NCI-H460 (cell line): ENCODE data around the gene SRC. TPM values are rescaled to one million over a fixed set of nuclear protein-coding genes. Genes with fewer than 3 reads are reported as not detected.

ENCODE experiments used
- DNase-seq: peaks from one replicate; pipeline ENCODE4 v3.0.0-alpha.2; 2016; ENCODE audit warnings: low read depth; ENCODE audit errors: extremely low read depth
- polyA plus RNA-seq: library from polyadenylated mRNA; depleted of rRNA; stranded (reverse); fragments of >200 nt; gene quantifications from 2 replicates; pipeline ENCODE4 v1.2.3, GENCODE V29; 2014; cell fraction: nucleus; rRNA removed
- total RNA-seq: library from RNA; depleted of rRNA; stranded (reverse); fragments of >200 nt; shearing (Covaris generic); gene quantifications from 2 replicates; pipeline ENCODE4 v1.2.3, GENCODE V29; 2014; rRNA removed

The SRC gene
- total RNA-seq, result 116 TPM in 2 replicates
- 285 and 339 TPM in 2 replicates for polyA plus RNA-seq

DNA sequence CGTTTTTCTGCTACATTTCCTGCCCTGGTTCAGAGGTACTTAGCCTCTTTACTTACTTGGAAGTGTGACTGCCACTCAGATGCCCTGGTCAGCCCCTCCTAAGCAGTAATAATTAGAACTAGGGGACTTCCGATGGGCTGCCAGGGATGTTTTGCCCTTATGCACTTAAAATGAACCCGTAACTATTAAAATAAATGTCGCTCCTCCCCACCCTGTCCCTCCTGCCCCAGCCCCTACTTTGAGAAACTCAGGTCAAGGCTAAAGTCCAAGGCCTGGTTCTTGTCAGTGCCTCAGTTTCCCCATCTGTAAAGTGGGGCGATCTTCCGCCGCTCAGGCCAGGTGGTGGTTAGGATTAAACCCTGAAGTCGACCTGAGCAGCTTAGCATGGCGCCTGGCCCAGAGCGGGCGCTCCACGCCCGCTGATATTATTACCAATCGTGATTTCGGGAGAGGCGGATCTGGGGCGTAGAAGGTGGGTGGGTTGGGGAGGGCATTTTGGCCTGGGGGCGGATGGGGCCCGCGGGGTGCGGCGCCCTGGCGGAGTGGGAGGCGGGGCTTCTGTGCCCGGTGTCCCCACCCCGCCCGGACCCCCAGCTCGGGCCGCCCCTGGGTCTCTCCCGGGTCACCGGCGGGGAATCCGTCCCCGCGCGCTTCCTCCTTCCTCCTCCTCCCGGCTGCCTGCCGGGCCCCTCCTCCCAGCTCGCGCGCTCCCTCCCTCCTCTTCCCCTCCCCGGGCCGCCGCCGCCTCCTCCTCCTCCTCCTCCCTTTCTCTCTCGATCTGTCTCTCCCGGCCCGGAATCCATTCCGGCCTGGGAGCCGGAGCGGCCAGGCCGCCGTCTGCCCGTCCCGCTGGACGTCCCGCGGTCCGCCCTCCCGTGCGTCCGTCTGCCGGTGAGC lies at the start of gene SRC:
SRC (plus strand) TSS at position 802 of the 897 bp plus-strand sequence. CDS start 38,014 bp downstream, outside the sequence.
- DNase-seq, result peak; percentile 54

GRCh38 chr20:37296371-37296770 lies 49.6 kb upstream of the SRC start:
- no peak for DNase-seq

DNA sequence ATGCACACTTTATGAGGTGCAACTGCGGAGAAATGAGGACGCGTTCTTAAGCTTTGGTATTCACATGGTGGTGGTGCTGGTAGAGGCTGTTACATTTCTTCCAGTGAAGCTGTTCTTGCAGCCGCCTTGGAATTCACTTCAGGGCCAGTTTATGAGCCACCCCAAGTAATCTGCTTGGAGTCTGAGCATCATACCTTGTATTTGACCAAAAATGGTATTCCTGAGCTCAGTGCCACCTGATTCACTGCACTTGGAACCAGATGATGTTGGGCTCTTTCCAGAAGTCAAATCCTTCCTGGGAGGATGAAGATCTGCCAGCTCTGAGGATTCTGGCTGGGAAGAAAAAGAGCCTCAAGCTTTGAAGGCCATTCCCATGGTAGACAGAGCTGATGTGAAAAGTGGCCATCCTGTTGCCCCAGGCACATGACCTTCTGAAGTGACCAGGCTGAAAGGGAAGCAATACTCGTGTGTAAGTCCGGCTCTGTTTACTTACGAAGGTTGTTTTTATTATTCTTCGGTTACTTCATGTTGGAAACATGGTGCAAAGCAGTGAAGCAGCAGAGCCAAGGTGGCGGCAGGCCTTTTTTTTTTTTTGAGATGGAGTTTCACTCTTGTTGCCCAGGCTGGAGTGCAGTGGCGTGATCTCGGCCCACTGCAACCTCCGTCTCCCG lies 48.7 kb upstream of the SRC start:
- DNase-seq, result no peak

GRCh38 chr20:37298190-37298939 lies 47.6 kb upstream of the SRC start:
- DNase-seq, result peak; percentile 42

DNA sequence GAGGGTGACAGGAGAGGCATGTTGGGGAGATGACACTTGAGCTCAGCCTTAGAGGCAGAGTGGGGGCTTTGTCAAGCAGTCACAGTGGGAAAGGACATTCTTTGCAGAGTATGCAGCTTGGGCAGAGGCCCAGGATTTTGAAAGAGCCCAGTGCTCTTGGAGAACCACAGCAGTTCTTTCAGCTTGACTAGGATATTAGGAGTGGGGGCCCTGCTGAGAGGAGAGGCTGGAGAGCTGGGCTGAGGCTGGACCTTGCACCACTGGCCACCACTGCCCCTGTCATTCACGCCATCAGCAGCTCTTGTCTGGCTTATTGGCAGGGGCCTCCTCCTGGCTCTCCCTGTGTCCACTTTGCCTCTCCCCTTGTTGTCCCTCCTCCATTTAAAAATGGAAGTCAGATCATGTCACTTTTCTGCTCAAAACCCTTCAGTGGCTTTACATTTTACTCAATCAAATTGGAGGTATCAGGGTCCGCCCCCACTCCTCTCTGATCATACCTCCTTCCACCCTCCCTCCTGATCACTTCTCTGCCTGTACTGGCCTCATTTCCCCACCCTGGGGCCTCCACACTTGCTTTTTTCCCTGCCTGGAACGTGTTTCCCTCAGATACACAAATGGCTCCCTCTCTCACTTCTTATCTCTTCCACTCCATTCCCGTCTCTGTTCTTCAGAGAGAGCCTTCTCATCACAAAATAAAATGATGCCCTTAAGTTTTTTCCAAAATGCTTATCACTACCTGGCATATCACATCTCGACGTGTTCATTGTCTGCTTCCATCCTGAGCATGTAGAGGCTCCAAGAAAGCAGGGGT lies 46.0 kb upstream of the SRC start:
- DNase-seq, result no peak

DNA sequence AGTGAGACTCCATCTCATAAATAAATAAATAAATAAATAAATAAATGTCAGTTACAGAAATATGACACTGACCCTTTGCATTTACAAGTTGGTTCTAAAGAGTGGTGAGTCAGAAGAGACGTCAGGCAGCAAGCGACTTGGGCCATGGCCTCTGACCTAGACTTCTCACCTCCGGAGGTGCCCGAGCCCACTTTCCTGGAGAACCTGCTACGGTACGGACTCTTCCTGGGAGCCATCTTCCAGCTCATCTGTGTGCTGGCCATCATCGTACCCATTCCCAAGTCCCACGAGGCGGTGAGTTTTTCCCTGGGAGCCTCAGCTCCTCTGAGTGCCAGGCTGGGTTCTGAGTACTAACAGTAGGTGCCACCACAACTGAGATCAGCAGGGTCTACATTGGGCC lies 44.8 kb upstream of the SRC start:
- no peak for DNase-seq

GRCh38 chr20:37301558-37301957 lies 44.4 kb upstream of the SRC start:
- DNase-seq, result no peak

GRCh38 chr20:37302981-37303380 lies 43.0 kb upstream of the SRC start:
- DNase-seq, result no peak

DNA sequence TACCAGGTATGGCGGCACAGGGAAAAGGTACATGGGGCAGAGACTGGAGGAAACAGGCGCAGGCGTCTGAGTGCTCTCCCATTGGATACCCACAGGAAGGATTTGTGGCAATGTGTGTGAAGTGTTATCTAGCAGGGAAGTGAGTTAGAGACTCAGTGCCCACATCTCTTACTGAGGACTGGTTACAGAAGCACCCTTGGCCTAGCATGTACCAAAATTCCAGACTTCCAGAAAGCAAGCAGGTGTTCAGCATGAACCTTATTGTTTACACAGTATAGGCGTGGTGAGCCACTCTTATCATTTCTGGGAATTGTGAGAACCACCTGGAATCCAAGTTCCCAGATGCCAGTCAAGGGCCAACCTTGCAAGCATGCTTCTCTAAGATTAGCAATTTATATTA lies 42.3 kb upstream of the SRC start:
- DNase-seq, result no peak

GRCh38 chr20:37305079-37305478 lies 40.9 kb upstream of the SRC start:
- no peak for DNase-seq

DNA sequence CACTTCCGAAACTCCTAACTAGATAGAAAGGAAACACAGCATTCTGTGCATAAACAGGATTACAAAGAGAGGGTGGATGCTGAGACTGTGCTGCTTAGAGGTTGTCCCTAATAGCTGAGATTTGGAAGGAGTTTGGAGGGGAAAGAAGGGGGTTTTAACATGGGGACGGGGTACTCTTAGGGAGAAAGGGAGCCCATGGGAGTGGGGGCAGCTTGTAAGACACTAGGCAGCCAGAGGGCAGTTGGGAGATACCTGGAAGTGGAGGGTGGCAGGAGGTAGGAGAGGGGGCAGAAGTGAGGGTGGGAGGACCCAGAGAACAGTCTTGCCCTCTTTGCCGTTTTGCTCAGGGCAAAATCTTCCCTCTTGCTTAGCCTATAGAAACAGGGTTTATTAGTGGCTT lies 40.1 kb upstream of the SRC start:
- no peak for DNase-seq

GRCh38 chr20:37308086-37309050 lies 37.6 kb upstream of the SRC start:
- no peak for DNase-seq

DNA sequence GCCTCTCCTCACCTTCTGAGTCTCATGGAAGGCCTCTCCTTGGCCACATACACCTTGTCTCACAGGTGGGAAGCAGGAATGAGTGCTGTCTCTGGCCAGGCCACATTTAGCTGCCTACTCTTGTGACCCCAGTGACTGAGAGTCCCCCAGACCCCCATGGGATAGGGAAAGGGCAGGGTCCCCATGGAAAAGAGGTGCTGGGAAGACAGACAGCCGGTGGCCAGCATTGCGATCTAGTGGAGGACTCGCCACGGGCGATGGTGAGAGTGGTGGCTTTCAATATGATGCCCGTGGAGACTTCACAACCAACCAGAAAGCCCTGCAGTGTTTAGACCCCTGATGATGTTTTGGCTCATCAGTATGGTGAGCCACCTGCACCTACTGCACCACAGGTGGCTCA lies 36.6 kb upstream of the SRC start:
- DNase-seq, result no peak

- DNase-seq, result no peak
Observed at GRCh38 chr20:37309936-37310590, 35.9 kb upstream of the SRC start.

DNA sequence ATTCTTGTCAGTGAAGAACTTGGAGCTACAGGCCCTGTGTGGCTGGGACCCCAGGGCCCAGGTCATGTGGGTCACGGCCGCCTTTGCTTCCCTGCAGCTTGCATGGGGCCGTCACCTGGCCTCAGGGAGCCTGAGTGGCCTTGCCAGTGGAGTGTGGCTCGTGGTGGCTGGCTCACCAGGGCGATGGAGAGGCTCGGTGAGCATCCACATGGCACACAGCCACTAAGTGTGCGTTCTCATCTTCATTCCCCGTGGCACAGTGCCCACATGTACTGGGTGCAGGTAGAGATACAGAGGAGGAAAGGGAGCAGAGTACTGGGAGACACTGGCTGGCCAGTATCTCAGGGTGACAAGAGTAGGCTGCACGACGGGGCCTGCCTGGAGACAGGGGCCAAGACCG lies 35.0 kb upstream of the SRC start:
- no peak for DNase-seq

DNA sequence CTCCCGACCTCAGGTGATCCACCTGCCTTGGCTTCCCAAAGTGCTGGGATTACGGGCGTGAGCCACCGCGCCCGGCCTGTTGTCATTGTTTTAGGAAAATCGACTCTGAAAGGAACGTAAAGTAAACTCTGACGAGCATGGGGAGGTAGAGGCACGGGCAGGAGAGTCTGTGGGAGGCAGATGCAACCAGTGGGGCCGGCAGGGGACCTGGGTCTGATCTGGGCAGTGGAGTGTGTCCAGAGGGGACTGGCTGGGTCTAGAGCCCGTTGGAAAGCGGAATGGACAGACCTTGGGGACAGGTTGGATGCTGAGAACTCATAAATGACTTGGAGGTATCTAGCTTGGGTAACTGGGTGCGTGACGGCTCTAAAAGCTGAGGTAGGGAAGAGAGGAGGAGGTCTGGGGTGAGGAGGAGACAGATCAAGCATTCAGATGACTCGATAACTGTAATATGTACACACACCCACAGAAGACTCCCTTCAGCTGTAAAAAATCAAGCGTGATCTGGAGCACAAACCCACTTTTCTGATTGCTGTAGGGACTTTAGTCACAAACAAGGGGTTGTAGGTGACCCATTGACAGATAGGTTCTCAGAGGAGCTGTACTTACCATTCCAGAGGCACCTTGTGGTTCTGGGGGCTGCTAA lies 34.1 kb upstream of the SRC start:
- no peak for DNase-seq

DNA sequence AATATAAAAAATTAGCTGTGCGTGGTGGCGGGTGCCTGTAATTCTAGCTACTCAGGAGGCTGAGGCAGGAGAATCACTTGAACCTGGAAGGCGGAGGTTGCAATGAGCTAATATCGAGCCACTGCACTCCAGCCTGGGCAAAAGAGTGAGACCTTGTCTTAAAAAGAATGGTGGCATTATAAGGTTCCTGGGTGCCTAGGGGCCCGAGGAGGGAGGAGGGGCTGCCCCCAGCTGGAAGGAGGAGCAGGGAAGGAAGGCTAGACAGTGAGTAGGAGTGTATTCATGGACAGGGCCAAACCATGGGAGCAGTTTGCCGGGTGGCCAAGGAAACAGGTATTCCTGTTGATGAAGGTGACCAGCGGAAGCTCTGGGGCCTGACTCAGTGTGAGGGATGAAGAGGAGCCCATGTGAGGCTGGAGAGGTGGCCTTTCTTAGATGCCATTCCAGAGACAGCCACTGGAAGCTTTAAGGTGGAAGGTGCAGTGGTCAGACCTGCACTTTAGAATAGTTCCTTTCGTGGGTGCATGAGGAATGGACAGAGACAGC lies 32.3 kb upstream of the SRC start:
- no peak for DNase-seq

DNA sequence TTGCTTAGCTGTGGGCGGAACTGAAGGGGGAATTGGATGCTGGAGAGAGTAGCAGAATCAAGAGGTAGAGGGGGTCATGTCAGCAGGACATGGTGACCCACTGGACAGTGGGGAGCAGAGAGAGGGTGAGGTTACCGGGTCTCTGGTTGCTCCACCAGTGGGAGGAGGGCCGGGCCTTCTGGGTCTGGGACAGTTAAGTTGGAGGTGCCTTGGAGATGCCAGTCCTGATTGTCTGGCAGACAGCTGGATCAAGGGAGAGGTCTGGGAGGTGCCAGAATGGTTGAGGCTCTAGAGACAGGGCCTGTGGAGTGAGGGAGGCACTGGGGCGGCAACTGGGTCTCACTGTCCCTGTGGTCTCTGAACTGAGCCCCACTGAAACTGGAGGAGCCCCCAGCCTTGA lies 31.8 kb upstream of the SRC start:
- no peak for DNase-seq
